B cell (primary cell): Measurements from ENCODE around the gene SRGAP2C.
"Not testable (repeated sequence)": the region's sequence is repeated elsewhere in the genome, so short reads cannot be mapped to it uniquely, and the experiment has no call there.

Source experiments
- CTCF ChIP-seq: fragments of 200-600 bp; IDR thresholded peaks from one replicate; pipeline ENCODE4 v1.8.0; 2022; ENCODE audit warnings: antibody characterized with exemption, mild to moderate bottlenecking
- EZH2 ChIP-seq: IDR thresholded peaks from 2 replicates; pipeline ENCODE4 v1.6.1; 2012; ENCODE audit warnings: borderline replicate concordance, low read depth, mild to moderate bottlenecking, moderate library complexity, low read length; ENCODE audit not compliant: insufficient read depth, poor library complexity, severe bottlenecking

GRCh38 chr1:121278777-121279547 is 94.2 kb downstream of the SRGAP2C start:
- TF ChIP-seq CTCF, EZH2: not testable (repeated sequence)
